HG03520 (cell line): ENCODE measurements around the gene DNASE1.

Source experiments
- ATAC-seq: cut with Tn5 transposase; IDR thresholded peaks from one replicate; pipeline ENCODE4 v1.9.1; 2021; ENCODE audit warnings: mild to moderate bottlenecking, moderate library complexity; ENCODE audit not compliant: unreplicated experiment

Gene DNASE1

DNA sequence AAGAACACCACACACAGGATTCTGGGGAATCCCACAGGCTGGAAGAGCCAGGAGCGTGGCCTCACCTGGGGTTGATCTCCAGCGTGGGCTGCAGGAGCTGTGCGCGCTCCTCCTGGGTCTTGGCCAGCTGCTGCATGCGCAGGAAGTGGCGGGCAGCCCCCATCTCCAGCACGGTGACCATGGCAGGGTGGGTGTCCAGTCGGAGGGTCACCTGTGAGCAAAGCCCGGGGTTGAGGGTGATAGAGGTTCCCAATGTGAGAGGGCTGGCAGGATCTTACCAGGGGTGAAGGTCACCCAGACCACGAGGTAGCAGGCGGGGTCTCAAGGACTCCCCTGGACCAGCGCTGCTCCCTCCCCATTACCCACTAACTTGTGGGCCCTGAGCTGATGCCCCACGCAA is 7.4 kb downstream of the DNASE1 start:
- ATAC-seq: no peak

DNA sequence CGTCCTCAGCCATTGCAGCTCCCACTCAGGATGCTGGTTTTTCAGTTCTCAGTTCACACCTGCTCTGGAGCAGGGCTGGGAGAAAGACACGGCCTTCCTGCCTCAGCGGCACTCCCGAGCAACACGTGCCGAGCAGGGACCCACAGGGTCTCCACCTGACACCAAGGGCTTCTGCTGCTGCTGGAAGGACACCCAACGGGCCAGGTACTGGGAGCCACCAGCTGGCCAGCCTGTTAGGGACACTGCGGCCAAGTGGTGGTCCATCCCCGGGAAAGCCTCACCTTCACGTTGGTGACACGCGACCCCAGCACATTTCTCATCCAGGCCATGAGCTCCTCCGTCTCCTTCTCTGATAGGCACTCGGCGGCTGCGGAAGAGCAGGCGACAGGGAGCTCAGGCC is 8.1 kb downstream of the DNASE1 start:
- ATAC-seq: no peak

DNA sequence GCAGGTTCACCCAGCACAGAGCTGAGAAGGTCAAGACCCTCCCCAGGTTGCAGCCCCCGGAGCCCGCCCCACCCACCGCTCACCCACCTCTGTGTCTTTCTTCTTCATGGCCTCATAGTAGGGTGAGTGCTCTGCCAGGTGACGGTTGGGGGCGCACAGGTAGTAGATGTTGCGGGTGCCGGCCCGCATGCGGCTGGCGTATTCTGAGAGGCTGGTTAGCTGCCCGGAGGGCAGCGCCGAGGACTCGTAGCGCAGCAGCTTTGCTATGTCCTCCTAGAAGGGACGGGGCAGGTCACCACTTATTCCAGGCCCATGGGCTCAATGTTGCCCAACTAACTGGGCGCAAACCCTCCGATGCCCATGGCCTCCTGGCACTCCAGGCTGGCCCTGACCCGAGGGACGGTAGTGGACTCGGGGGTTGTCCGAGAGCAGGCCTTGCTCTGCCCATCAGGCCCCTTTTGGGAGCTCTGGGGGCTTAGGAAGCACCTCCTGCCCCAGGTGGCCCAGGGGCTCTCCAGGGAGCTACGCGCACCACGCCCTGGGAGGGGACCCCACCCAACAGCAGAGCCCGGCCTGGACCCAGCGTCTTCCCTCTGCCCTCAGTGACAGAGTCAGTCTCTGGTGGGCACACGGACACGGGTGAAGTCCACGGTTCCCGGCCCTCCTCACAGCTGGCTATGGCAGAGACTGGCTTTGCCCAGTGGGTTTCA is 9.9 kb downstream of the DNASE1 start:
- ATAC-seq: no peak

DNA sequence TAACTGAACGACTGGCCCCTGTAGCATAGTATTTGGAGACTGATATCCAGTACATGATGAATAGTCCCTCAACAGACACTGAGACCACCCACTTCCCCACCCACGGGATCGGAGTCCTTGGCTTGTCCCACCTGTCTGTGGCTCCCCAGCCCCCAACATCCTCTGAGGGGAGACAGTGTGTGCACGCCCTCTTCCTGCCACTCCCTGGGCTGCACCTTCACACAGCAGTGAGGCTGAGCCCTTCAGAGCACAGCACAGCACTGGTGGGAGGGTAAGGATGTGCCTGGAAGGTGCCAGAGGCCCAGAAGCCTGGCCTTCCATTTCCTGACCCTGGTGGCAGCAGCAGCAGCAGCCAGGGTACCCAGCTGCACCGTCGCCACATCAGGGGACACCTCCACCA is 11.0 kb downstream of the DNASE1 start:
- ATAC-seq: no peak

DNA sequence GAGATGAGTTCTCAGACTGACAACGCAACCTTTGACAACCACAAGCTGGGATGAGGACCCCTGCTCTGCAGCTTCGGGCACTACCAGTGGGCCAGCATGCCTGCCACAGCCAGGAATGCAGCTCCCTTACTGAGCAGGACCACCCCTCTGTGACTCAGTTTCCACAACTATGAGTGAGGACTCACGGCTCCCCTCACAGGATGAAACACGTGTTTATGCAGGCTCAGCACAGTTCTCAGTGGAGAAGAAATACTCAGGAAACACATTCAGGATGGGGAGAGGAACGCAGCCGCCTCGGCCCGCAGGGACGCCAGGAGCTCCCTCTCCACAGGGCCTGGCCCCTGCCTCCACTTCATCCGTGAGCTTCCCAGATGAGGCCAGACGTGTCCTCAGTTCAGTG is 14.1 kb downstream of the DNASE1 start:
- ATAC-seq: no peak

DNA sequence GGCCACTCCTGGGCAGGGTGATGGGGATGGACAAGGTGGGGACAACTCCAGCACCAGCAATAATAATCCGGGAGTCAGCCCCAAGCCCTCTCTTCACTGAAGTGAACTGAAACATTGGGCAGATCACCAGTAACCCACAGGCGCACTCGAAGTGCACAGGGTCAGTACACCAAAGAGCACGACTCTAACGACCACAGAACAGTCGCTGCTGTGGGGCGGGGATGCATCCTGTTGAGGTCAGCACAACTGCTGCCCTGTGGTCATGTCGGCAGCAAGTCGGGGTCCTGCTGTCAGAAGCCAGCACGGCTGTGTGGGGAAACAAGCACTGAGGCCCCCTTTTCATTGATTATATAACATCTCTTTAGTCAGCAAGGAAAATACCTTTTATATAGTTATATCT is 14.6 kb downstream of the DNASE1 start:
- ATAC-seq: no peak

DNA sequence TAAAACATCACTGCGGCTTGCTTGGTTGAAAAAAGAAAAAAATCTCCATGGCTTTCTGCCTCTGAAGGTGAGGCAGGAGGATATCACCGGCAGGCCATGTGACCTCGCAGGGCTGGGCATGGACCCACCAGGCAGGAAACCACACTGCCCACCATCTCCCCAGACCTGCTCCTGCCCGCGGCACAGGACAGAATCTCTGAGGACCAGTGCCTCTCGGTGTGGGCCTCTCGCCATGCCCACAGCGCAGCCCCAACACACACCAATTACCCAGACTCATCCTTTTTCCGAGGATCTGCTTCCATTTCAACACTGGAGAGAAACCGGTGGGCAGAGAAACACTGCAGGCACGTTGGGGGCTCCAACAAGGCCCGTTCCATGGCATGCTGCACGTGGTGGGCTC is 16.2 kb downstream of the DNASE1 start:
- no peak for ATAC-seq

DNA sequence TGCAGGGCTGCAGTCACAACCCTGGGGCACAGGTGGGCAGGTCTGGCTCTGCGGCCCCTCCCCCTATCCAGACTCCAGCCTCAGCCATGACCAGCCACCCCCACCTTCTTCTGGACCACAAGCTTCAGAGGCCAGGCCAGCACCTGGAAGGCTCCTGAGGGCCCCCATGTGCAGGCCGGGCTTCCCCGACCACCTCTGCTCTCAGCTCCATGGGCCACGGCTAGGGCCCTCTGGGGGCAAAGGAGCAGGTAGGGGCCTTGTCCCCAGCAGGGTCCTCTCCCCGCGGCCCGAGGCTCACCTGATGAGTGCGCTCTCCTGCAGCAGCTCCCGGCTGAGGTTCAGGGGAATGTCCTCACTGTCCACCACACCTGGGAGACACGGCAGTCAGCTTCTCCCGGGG is 16.9 kb downstream of the DNASE1 start:
- ATAC-seq: no peak

DNA sequence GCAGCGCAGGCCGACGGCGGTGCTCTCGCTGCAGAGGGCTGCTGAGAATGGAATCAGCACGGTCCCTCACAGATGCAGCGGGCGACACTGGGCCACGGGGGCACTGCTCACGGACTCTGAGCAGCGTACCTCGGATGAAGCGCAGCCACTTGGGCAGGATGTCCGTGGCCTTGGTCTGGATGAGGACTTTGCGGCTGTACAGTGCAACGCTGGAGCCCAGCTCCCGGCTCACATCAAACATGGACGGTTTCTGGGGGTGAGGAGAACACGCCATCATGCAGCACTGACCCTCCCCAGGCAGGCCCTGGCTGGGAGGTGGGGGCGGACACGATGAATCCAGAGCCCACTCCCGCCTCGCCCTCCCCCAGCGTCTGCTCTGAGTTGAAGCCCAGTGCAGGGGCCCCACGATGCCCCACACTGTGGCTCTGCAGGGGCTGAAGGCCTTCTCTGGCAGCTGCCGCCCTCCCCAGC is 18.1 kb downstream of the DNASE1 start:
- no peak for ATAC-seq

DNA sequence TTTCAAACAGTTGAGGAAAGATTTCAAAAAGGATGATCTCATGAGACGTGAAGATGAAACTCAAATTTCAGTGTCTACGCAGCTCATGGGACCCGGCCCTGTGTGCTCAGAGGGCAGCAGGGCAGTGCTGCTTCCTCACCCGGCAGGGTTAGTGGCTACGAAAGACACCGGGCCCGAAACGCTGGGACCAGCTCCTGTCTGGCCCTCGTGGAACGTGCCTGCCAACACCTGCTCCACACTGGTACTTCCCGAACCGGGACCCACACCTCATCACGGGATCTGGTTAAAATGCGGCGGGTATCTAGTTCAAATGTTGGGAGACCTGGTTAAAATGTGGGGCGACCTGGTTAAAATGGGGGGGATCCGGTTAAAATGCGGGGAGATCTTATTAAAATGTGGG is 18.7 kb downstream of the DNASE1 start:
- no peak for ATAC-seq

DNA sequence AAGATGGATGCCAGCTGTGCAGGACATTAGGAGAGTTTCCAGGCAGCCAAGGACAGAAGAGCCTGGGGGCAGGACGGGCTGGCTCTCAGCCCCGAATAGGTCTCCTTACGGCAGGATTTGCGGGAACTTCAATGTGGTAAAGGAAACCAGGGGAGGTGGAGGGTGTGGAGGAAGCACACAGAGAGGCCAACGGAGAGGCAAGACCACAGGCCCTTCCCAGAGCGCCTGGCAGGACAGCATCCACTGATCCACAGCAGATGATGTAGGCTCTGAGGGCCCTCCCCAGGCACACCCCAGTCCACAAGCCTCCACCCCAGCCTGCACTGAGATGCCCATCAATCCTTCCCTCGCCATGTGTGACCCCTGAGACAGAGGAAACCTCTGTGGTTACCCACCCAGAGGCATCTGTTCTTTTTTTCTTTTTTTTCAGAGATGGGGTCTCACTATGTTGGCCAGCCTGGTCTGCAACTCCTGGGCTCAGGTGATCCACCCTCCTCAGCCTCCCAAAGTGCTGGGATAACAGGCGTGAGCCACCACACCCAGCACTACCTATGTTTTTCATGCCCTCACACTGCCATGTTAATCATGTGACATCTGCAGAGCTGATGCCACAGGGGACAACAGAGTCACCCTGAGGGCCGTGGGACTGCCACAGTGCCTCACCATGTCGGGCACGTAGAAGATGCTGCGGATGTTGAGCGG is 19.3 kb downstream of the DNASE1 start:
- no peak for ATAC-seq

DNA sequence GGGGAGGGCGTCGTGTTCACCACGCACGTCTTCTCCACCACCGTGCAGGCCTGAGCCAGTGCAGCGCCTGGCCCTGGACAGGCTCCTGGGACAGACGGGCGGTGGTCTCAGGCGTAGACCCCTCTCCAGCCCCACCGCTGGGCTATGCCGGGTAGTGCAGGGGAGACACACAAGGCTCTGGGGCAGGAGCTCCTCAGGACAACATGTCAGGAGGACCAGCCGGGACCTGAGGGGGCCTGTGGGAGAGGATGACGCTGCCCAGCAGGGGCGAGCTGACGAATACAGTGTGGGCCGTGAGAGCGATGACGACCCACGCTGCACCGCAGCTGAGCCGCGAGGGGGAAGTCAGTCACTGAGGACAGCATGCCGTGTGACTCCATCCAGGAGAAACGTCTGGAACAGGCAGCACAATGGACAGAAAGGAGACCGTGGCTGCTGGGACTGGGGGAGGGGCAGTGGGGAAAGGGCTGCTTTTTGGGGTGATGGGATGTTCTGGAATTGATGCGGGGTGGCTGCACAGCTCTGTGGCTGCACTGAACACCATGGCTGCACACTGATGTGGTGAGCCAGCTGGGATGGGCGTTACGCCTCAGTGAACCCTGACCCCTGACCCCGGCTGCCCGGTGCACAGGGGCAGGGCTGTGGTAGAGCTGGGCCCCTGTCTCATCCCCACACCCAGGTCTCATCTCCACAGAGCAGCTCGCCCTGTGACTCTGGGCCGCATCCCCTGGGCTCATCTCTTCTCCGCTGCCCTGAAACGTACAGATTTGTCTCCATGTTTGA is 20.2 kb downstream of the DNASE1 start:
- ATAC-seq: no peak

DNA sequence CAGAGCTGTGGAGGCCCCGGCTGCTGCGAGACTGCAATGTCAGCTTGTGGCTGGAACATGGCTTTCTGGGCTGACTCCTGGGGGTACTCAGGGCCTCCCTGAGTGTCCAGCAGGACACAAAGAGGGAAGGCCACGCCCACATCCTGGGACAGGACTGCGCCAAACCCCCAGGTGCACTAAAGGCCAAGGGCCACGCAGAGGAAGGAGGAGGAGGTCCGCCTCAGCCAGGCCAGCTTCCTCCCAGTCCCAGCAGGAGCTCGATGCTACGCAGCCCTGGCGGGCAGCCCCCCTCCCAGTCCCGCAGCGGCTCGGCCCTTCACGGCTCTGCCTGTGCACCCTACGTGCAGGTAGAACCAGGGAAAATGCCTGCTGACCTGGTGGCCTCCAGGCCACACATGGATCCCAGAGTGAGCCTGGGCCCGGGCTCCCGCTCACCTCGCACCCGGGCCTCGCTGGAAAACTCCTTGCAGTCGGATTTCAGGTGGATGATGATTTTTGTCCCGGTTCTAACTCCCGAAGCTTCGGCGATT is 21.2 kb downstream of the DNASE1 start:
- no peak for ATAC-seq

DNA sequence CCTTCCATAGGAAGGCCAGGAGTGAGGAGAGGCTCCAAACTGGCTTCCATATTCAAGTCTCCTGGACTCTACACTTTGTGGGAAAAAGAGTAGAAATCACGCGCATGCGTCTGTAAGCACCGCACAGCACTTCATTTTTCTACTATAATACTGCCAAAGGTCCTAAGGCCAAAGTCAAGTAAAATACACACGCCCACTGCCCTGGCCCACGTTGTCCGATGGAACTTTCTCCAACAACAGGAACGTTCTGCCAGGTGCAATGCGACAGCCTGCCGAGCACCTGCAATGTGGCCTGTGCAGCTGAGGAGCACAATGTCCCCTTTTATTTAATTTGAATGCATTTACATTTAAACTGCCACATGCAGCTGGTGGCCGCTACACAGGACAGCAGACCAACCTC is 23.5 kb downstream of the DNASE1 start:
- ATAC-seq: no peak

DNA sequence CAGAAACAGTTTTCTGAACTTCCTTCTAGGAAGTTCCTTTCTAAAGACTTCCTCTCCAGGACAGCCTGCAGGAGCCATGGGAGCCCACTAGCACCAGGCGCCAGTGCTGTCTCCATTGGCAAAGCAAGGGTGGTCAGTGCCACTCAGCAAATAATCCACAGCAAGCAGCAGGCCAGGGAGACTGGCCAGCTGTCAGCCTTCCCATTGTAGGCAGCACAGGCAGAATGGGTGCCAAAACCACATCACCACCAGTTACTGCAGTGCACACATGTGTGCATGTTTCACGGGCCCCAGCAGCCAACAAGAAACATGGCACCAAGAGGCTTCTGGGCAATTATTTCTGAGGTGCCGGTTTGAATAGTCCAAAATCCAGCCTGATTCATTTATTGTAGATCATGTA is 26.7 kb downstream of the DNASE1 start:
- ATAC-seq: no peak

DNA sequence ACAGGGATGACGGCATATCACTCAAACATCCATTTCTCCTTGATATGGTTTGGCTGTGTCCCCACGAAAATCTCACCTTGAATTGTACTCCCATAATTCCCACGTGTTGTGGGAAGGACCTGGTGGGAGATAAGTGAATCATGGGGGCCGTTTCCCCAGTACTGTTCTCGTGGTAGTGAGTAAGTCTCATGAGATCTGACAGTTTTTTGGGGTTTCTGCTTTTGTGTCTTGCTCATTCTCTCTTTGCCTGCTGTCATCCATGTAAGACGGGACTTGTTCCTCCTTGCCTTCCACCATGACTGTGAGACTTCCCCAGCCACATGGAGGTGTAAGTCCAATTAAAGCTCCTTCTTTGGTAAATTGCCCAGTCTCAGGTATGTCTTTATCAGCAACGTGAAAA is 32.5 kb downstream of the DNASE1 start:
- no peak for ATAC-seq

DNA sequence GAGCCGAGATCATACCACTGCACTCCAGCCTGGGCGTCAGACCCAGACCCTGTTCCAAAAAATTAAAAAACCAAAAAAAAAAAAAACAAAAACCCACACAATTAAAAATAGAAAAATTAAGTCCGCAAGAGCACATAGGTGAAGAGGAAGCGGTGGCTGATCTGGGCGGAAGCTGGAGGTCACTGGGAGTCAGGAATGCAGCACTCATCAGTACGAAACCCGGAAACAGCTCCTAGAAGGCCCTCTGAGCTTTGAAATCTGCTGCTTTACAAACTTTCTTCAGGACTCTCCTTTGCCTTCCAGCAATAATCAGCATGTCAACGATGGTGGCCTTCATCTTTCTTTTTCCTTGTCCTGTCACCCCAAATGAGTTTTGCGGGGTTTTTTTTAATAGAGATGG is 33.3 kb downstream of the DNASE1 start:
- no peak for ATAC-seq

DNA sequence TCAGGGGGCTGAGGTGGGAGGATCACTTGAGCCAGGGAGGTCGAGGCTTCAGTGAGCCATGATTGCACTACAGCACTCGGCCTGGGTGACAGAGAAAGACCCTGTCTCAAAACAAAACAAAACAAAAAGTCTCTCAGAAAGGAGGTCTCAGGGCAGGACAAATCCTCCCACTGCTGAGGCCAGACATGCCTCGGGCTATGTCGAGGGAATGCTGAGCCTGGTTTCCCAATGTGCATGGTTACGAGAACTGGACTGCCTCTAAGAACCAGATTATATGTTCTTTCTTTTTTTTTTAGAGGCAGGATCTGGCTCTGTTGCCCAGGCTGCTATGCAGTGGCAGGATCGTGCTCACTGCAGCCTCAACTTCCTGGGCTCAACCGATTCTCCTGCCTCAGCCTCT is 35.2 kb downstream of the DNASE1 start:
- no peak for ATAC-seq

DNA sequence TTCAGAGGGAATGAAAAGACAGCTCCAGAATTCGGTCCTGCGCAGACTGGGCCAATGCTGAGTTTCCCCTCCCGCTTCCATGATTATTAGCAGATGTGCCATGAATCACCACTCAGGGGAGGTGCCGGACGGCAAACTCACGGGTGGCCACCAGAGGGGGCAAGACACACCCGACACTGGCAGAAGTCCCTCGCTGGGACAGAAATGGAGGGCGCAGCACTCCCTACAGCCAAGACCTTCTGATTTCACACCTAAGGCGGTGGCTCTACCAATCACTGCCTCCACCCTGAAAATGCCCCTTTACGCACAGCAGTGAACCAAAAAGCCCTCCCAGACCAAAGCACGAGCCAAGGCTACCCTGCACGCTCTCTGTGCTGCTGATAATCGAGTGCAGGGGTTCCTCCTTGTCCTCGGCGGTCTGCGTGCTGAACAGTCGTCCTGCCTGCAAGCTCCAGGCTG is 36.0 kb downstream of the DNASE1 start:
- ATAC-seq: no peak

DNA sequence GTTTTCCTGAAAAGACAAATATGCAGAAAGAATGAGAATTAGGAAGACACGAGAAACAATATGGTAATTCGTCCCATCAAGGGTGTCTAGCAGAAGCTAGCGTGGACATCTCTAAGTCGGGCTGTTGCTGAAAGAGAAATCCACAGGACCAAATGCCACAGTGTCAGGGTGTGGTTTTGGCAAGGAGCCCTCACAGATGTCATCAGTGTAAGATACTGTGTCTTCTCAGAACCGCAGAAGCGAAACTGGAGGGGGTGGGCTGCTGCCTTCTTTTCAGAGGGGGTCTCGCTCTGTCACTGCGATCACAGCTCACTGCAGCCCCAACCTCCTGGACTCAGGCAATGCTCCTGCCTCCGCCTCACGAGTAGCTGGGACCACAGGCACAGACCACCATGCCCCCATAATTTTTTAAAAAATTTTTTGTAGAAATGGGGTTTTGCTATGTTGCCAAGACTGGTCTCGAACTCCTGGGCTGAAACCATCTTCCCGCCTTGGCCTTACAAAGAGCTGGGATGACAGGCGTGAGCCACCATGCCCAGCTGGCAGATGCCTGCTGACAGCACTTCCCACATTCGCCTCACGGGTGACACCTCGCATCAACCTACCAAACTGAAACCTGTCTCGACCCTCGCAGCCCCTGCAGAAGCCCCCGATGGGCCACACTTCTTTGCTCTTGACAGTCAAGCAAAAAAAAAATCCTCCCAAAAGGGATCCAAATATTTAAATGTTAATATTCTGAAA is 36.7 kb downstream of the DNASE1 start:
- ATAC-seq: no peak

DNA sequence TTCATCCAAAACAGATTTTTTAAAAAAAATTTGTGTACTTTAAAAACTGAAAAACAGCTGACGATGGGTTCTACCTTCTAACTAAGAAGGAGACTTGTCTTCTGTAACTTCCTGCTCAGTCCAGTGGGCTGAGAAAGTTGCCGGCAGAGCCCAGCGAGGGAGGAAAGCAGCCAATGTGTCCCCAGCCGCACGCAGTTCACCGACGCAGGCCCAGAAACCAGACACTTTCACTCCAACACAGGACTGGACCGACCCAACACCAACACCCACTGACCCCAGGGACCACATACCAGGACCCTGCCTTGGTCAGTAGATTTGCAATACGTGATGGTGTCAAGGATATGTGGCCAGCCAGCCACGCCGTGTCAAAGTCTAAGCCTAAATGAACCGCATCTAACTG is 37.3 kb downstream of the DNASE1 start:
- no peak for ATAC-seq
